Measurements from ENCODE around the gene F2RL2.

- no peak for TF ChIP-seq SIN3A (IDR thresholded peaks at IDR 0.05; ENCODE audit: borderline replicate concordance, insufficient read depth, low read length)
- no peak for TF ChIP-seq TAF1 (IDR thresholded peaks at IDR 0.05; ENCODE audit: borderline replicate concordance, insufficient read depth, low read length)
- no peak for TF ChIP-seq POLR2AphosphoS5 (IDR thresholded peaks at IDR 0.05; ENCODE audit: low read depth, low read length)
These were observed 29.1 kb downstream of the F2RL2 start for GRCh38 chr5:76594107-76594506.

Measured in PFSK-1 (cell line).